ENCODE data around the gene SCRG1.

Gene SCRG1

DNA sequence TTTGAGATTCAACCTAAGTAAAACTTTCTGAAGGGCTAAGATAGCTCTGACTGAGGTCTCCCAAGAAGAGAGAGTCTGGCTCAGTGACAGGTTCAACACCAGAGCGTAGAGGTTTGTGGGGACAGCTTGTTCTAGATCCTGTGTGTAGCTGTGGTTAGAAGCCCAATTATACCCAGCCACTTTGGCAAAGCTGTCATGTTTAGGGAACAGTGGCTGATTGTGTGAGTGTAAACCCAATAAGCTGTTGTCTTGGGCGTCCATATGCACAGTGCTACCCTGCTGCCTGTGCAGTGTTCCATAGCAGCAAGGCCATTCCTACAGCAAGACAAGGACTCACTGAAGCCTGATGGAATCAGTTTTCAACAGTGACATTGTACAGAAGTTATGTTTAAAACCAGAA, 11.2 kb upstream of the SCRG1 start (continued):
- TF ChIP-seq ZNF132 (tag by site-specific recombination; IDR thresholded peaks at IDR 0.05; ENCODE audit: borderline replicate concordance) (no peak), ZNF555 (tag by site-specific recombination; conservative IDR thresholded peaks at IDR 0.05) (no peak), KLF9 (tag by site-specific recombination; IDR thresholded peaks at IDR 0.05; ENCODE audit: low read depth) (no peak)
- TF ChIP-seq, protein P1, sequence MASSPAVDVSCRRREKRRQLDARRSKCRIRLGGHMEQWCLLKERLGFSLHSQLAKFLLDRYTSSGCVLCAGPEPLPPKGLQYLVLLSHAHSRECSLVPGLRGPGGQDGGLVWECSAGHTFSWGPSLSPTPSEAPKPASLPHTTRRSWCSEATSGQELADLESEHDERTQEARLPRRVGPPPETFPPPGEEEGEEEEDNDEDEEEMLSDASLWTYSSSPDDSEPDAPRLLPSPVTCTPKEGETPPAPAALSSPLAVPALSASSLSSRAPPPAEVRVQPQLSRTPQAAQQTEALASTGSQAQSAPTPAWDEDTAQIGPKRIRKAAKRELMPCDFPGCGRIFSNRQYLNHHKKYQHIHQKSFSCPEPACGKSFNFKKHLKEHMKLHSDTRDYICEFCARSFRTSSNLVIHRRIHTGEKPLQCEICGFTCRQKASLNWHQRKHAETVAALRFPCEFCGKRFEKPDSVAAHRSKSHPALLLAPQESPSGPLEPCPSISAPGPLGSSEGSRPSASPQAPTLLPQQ (tag by site-specific recombination; IDR thresholded peaks at IDR 0.05): no peak
- TF ChIP-seq, protein P2, sequence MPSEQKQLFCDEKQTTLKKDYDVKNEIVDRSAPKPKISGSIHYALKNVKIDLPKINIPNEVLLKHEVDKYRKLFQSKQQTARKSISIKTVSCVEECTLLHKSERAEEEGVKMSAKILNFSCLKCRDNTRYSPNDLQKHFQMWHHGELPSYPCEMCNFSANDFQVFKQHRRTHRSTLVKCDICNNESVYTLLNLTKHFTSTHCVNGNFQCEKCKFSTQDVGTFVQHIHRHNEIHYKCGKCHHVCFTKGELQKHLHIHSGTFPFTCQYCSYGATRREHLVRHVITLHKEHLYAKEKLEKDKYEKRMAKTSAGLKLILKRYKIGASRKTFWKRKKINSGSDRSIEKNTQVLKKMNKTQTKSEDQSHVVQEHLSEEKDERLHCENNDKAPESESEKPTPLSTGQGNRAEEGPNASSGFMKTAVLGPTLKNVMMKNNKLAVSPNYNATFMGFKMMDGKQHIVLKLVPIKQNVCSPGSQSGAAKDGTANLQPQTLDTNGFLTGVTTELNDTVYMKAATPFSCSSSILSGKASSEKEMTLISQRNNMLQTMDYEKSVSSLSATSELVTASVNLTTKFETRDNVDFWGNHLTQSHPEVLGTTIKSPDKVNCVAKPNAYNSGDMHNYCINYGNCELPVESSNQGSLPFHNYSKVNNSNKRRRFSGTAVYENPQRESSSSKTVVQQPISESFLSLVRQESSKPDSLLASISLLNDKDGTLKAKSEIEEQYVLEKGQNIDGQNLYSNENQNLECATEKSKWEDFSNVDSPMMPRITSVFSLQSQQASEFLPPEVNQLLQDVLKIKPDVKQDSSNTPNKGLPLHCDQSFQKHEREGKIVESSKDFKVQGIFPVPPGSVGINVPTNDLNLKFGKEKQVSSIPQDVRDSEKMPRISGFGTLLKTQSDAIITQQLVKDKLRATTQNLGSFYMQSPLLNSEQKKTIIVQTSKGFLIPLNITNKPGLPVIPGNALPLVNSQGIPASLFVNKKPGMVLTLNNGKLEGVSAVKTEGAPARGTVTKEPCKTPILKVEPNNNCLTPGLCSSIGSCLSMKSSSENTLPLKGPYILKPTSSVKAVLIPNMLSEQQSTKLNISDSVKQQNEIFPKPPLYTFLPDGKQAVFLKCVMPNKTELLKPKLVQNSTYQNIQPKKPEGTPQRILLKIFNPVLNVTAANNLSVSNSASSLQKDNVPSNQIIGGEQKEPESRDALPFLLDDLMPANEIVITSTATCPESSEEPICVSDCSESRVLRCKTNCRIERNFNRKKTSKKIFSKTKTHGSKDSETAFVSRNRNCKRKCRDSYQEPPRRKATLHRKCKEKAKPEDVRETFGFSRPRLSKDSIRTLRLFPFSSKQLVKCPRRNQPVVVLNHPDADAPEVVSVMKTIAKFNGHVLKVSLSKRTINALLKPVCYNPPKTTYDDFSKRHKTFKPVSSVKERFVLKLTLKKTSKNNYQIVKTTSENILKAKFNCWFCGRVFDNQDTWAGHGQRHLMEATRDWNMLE (tag by site-specific recombination; conservative IDR thresholded peaks at IDR 0.05; ENCODE audit: low read depth): no peak

DNA sequence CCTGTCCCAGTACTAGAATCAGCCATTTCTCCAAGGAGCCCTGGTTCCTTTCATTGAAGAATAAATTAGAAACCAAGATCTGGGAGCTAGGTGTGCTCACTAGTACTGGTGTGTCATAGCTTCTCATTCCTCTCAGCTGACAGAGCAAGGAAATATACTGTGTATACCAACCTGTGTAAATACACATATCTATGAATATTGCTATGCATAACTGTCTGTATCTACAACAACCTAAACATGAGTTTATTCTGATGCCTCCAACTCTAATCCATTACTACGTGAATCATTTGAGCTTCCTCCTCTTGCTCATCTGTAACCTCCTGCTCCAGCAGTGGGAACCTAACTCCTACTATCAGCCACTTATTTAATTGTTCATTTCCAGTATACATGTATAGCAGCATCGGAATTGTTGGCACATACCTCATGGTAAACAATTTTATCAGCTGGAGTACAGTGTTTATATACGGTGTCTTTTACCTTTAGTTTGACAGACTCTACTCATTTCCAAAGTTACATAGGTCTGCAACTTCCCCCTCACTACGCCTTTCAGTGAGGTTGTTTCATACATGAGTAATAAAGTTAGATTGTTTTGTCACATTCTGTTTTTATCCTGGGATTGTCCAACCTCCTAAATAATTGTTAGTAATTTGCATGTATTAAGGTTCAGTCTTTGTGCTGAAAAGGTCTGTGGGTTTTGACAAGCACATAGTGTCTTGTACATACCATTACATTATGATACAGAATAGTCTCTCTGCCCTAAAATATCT, 7.1 kb upstream of the SCRG1 start:
- Histone ChIP-seq H3K9me3 (ENCODE audit: control insufficient read depth, insufficient read depth, low read depth, low read length) (no peaks in the 10 kb centered on the region), H3K4me1 (ENCODE audit: control insufficient read depth, insufficient read depth, low read length) (no peaks in the 10 kb centered on the region), H3K36me3 (ENCODE audit: control insufficient read depth in 2 of 2, insufficient read depth in 1 of 2, low read length in 2 of 2) (no peaks in the 10 kb centered on the region), H3K27ac (ENCODE audit: extremely low read depth, low read depth, low read length) (no peak overlapping the region), H3K4me3 (ENCODE audit: low read depth, low read length) (no peak overlapping the region)
- TF ChIP-seq ZNF391 (tag by site-specific recombination; IDR thresholded peaks at IDR 0.05; ENCODE audit: borderline replicate concordance, low read depth) (no peak), ZNF610 (tag by site-specific recombination; IDR thresholded peaks at IDR 0.05; ENCODE audit: borderline replicate concordance) (no peak), ZNF155 (tag by site-specific recombination; IDR thresholded peaks at IDR 0.05) (no peak), ZNF473 (tag by site-specific recombination; IDR thresholded peaks at IDR 0.05) (no peak), ZNF16 (tag by site-specific recombination; IDR thresholded peaks at IDR 0.05; ENCODE audit: low read depth) (no peak), ZNF354C (tag by site-specific recombination; IDR thresholded peaks at IDR 0.05; ENCODE audit: borderline replicate concordance, low read depth) (no peak), ZNF223 (tag by site-specific recombination; IDR thresholded peaks at IDR 0.05) (no peak), HOXA7 (CRISPR knock-in tag; IDR thresholded peaks at IDR 0.05; ENCODE audit: borderline replicate concordance) (no peak), ATF2 (tag by site-specific recombination; IDR thresholded peaks at IDR 0.05; ENCODE audit: low read depth) (no peak), ZNF239 (tag by site-specific recombination; IDR thresholded peaks at IDR 0.05) (no peak)
- TF ChIP-seq, protein P3, sequence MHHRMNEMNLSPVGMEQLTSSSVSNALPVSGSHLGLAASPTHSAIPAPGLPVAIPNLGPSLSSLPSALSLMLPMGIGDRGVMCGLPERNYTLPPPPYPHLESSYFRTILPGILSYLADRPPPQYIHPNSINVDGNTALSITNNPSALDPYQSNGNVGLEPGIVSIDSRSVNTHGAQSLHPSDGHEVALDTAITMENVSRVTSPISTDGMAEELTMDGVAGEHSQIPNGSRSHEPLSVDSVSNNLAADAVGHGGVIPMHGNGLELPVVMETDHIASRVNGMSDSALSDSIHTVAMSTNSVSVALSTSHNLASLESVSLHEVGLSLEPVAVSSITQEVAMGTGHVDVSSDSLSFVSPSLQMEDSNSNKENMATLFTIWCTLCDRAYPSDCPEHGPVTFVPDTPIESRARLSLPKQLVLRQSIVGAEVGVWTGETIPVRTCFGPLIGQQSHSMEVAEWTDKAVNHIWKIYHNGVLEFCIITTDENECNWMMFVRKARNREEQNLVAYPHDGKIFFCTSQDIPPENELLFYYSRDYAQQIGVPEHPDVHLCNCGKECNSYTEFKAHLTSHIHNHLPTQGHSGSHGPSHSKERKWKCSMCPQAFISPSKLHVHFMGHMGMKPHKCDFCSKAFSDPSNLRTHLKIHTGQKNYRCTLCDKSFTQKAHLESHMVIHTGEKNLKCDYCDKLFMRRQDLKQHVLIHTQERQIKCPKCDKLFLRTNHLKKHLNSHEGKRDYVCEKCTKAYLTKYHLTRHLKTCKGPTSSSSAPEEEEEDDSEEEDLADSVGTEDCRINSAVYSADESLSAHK (tag by site-specific recombination; IDR thresholded peaks at IDR 0.05): no peak
- ChIA-PET CTCF (interaction anchor here (0.8 kb wide), 1 partner anchor 104 kb away, joined by 3 read pairs; no protein-coding TSS in a partner anchor), POLR2A (no interaction called here)

Data from HEK293 (cell line).